Retinal pigment epithelial cell (primary cell): ENCODE results near the gene CRACR2B.
A peak's percentile ranks its signal among the peaks of the same experiment; 100 is the strongest.

Experiments used
- DNase-seq: peaks from one replicate; pipeline ENCODE4 v3.0.0-alpha.2; 2010; ENCODE audit warnings: low read depth
- H3K4me3 ChIP-seq: 2 replicates; pipeline ENCODE4 v1.5.1; 2011; ENCODE audit warnings: mild to moderate bottlenecking, low read length, control low read depth, moderate library complexity
- TF ChIP-seq, protein P1 (sequence below): conservative IDR thresholded peaks from 2 replicates; pipeline ENCODE4 v1.5.1; 2011; ENCODE audit warnings: low read depth, low read length, control low read depth, inconsistent platforms

The CRACR2B gene

DNA sequence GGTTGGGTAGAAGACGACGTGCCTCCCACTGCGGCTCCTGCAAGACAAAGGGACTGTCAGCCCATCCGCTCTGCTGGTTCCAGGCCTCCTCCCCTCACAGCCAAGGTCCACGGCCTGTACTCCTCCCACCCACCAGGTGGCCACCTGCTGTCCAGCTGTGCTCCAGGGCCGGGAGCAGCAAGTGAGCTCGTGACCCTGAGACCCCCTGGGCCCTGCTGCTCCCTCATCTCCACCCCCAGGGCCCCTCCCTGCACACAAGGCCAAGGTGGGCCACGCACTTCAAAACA lies 42.4 kb downstream of the CRACR2B start:
- H3K4me3 ChIP-seq = no peak overlapping the region
- DNase-seq = no peak
- TF ChIP-seq, protein P1, sequence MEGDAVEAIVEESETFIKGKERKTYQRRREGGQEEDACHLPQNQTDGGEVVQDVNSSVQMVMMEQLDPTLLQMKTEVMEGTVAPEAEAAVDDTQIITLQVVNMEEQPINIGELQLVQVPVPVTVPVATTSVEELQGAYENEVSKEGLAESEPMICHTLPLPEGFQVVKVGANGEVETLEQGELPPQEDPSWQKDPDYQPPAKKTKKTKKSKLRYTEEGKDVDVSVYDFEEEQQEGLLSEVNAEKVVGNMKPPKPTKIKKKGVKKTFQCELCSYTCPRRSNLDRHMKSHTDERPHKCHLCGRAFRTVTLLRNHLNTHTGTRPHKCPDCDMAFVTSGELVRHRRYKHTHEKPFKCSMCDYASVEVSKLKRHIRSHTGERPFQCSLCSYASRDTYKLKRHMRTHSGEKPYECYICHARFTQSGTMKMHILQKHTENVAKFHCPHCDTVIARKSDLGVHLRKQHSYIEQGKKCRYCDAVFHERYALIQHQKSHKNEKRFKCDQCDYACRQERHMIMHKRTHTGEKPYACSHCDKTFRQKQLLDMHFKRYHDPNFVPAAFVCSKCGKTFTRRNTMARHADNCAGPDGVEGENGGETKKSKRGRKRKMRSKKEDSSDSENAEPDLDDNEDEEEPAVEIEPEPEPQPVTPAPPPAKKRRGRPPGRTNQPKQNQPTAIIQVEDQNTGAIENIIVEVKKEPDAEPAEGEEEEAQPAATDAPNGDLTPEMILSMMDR = peak; percentile 38

DNA sequence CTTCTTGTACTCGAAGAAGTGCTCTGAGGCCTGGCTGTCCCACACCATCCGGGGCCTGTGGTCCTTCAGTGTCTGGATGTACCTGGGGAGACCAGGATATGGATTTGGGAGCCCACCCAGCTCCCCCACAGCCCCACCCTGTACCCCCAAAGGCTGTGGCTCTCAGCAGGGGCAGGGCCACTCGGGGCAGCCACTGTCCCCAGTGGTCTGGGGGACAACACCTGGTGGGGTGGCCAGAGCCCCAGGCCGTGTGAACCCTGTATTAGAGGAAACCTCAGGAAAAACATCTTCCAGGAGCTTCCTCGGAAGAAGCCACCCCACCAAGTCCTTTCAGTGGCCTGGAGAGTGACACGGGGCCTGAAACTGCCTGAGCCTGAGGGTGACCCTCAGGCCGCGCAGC lies 42.7 kb downstream of the CRACR2B start:
- no peak overlapping the region for H3K4me3 ChIP-seq
- TF ChIP-seq, protein P1 = no peak
- DNase-seq = no peak

DNA sequence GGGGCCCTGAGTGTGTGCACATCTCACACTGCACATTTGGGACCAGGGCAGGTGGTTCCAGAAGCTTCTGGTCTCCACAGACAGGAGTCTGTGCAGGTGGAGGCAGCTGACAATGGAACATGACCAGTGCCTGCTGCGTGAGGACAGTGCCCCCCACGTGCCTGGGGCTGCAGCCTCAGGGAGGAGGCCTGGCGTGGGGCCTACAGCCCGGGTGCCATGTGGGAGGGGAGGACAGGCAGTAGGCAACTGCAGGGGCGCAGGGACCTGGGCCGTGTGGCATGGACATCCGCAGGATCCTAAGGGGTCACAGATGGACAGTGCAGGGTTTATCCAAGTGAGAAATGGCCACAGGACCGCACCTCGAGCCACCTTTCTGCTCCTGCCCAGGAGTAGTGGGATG lies 43.8 kb downstream of the CRACR2B start:
- no peak overlapping the region for H3K4me3 ChIP-seq
- TF ChIP-seq, protein P1 = no peak
- no peak for DNase-seq

DNA sequence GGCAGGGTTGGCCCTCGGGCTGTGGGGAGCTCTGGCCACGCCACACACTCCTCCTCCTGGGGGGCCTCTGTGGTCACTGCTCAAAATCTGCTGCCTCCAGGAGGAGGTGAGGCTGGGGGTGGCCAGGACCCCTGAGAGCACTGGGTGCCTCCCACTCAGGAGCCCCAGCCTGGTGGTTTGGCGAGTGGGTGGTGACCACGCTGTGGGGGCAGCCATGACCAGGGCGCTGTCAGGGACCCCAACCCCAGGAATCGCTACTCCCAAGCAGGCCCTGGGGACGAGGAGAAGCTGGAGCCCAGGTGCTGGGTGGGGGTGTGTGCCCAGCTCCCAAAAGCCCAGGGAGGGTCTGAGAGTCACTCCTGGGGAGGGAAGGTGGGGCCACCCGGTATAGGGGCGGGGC lies 45.1 kb downstream of the CRACR2B start:
- TF ChIP-seq, protein P1 = no peak
- DNase-seq = no peak
- no peak overlapping the region for H3K4me3 ChIP-seq

DNA sequence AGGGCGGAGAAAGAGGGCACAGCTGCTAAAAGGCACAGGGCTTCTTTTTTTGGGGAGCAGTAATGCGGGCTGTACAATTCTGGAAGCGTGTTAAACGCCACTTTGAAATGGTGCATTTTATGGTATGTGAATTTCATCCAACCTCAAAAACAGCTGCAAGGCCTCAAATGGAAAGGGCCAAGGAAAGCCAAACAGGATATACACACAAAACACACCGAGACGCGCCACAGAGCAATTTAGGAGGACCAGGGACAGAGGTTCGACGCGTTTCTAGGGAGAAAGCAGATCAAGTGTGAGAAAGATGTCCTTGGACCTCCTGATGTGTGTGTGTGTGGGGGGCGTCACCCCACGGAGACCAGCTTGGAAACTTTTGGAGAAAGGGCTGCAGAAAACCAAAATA lies 46.0 kb downstream of the CRACR2B start:
- H3K4me3 ChIP-seq = no peak overlapping the region
- TF ChIP-seq, protein P1 = no peak
- no peak for DNase-seq

DNA sequence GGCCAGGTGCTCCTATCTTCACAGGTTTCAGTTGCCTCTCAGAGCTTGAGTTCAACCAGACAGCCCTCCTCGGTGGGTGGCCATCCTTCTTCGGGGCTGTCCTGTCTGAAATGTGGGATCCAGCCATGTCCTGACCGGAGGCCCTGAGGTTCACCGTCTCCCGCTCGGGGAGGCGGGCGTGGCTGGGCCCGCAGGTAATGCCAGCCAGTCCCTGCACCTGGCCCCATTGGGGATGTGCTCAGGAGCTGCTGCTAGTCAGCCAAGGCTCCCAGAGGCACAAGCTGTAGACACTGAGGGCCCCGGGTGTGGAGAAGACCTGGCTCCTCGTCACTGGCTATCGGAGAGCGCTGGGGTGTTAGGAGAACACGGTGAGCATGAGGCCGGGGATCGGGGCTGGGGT lies 47.5 kb downstream of the CRACR2B start:
- DNase-seq = no peak
- no peak overlapping the region for H3K4me3 ChIP-seq
- TF ChIP-seq, protein P1 = no peak

DNA sequence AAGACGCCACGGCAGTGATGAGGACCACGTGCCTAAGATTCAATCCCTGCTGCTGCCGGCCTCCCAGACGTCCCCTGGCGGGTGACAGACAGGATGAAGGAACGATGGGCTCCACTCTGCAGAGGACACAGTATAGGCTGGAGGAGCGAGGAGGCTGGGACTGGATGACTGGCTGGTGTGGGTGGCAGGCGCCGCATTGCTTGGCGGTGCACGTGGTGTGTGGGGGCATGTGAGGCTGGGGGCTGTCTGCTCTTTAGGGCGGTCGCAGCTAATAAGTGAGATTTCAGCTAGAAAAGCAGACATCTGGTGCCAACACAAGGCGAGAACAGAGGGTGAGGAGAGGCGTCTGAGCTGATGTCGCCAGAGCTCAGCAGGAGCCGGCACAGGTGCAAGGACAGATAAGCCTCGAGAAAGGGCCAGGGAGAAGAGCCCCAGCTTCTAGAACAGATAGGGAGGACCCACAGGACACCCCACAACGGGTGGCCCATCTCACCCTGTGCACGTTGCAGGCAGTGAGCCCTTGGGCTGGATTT lies 48.1 kb downstream of the CRACR2B start:
- no peak overlapping the region for H3K4me3 ChIP-seq
- no peak for DNase-seq
- TF ChIP-seq, protein P1 = no peak
